Thoracic aorta (tissue), 2 donors: ENCODE data around the gene OR51G1. TPM values are rescaled to one million over a fixed set of nuclear protein-coding genes. Genes with fewer than 3 reads are reported as not detected.

Source experiments
- ATAC-seq: fragments of 150-250 bp; one replicate; pipeline ENCODE4 v1.8.0; 2017; ENCODE audit warnings: low read depth; ENCODE audit not compliant: insufficient number of reproducible peaks, low FRiP score
- DNase-seq: peaks from one replicate; pipeline ENCODE4 v3.0.0-alpha.2; 2020; ENCODE audit warnings: low spot score
- H3K27ac ChIP-seq, 2 donors: fragments of 200-600 bp; sonication (generic); 1 replicate in 1 of 2; 2 replicates in 1 of 2; pipeline ENCODE4 v1.5.1; 2016; ENCODE audit warnings: mild to moderate bottlenecking in 2 of 2, moderate library complexity in 2 of 2
- H3K27me3 ChIP-seq: fragments of 200-600 bp; sonication (generic); replicated peaks from 2 replicates; pipeline ENCODE4 v1.6.0; 2016; ENCODE audit warnings: mild to moderate bottlenecking; ENCODE audit not compliant: insufficient read depth
- H3K36me3 ChIP-seq: fragments of 200-600 bp; sonication (generic); one replicate; pipeline ENCODE4 v1.5.1; 2016
- H3K4me1 ChIP-seq, 2 donors: fragments of 200-600 bp; sonication (generic); 1 replicate in 1 of 2; 2 replicates in 1 of 2; pipeline versions ENCODE4 v1.5.1 to v1.6.0; 2016; ENCODE audit warnings: low read depth in 2 of 2, mild to moderate bottlenecking in 1 of 2; ENCODE audit not compliant: control insufficient read depth in 1 of 2
- H3K4me3 ChIP-seq: fragments of 200-600 bp; sonication (generic); 2 replicates; pipeline ENCODE4 v1.5.1; 2016; ENCODE audit warnings: mild to moderate bottlenecking
- H3K9me3 ChIP-seq: fragments of 200-600 bp; sonication (generic); 2 replicates; pipeline ENCODE4 v1.5.1; 2016
- CTCF ChIP-seq: fragments of 200-600 bp; sonication (generic); IDR thresholded peaks from one replicate; pipeline ENCODE4 v1.5.1; 2019; ENCODE audit warnings: antibody characterized with exemption
- total RNA-seq, 2 donors: library from RNA; depleted of rRNA; stranded (reverse); fragments of >200 nt; gene quantifications; one replicate each; pipeline versions ENCODE4 v1.1.0 to v1.2.3, GENCODE V29; 2016

OR51G1 gene
- total RNA-seq, 2 donors from 2014 or later, result not detected

GRCh38 chr11:4919250-4919649 lies 4.9 kb downstream of the OR51G1 start, which contains the start of gene OR51G2:
Gene OR51G2 (minus strand): TSS chr11:4919350. CDS start chr11:4915663, 3,687 bp downstream.
- Histone ChIP-seq H3K36me3 (no peaks in the 10 kb centered on the region), H3K27ac (no peak within 1 kb of the TSS), H3K4me1 (no peaks in the 10 kb centered on the region), H3K9me3 (no peaks in the 10 kb centered on the region), H3K4me3 (no peak within 1 kb of the TSS), H3K27me3 (no peaks in the 10 kb centered on the region)
- TF ChIP-seq CTCF, result no peak
- ATAC-seq (no peak), DNase-seq (no peak)

- no peak for ATAC-seq
Measured at GRCh38 chr11:4916581-4916980, 7.6 kb downstream of the OR51G1 start.

GRCh38 chr11:4903484-4903883 lies 20.7 kb downstream of the OR51G1 start, which contains the start of gene OR51A7:
Gene OR51A7 (plus strand): TSS chr11:4903783. CDS start chr11:4907370, 3,587 bp downstream.
- no peak for DNase-seq
- no peak for TF ChIP-seq CTCF
- H3K9me3 ChIP-seq, result no peaks in the 10 kb centered on the region
- H3K27ac ChIP-seq, result no peak within 1 kb of the TSS
- ATAC-seq, result no peak
- H3K36me3 ChIP-seq, result no peaks in the 10 kb centered on the region
- no peaks in the 10 kb centered on the region for H3K4me1 ChIP-seq
- no peaks in the 10 kb centered on the region for H3K27me3 ChIP-seq
- no peak within 1 kb of the TSS for H3K4me3 ChIP-seq

More at GRCh38 chr11:4916581-4916980, 7.6 kb downstream of the OR51G1 start:
- H3K9me3 ChIP-seq, result no peaks in the 10 kb centered on the region
- no peaks in the 10 kb centered on the region for H3K4me1 ChIP-seq
- H3K36me3 ChIP-seq, result no peaks in the 10 kb centered on the region
- no peak for DNase-seq
- TF ChIP-seq CTCF, result no peak
- H3K27me3 ChIP-seq, result no peaks in the 10 kb centered on the region
- no peak overlapping the region for H3K27ac ChIP-seq
- H3K4me3 ChIP-seq, result no peak overlapping the region

- no peaks in the 10 kb centered on the region for H3K4me1 ChIP-seq
- no peak for ATAC-seq
- no peaks in the 10 kb centered on the region for H3K36me3 ChIP-seq
- no peaks in the 10 kb centered on the region for H3K27me3 ChIP-seq
- TF ChIP-seq CTCF, result no peak
- H3K4me3 ChIP-seq, result no peak overlapping the region
- H3K9me3 ChIP-seq, result no peaks in the 10 kb centered on the region
- no peak for DNase-seq
- H3K27ac ChIP-seq, result no peak overlapping the region
Measured at GRCh38 chr11:4891996-4892640, 32.0 kb downstream of the OR51G1 start.

GRCh38 chr11:4890279-4890678 lies 33.9 kb downstream of the OR51G1 start:
- no peak for DNase-seq
- no peak for TF ChIP-seq CTCF
- Histone ChIP-seq H3K9me3 (no peaks in the 10 kb centered on the region), H3K4me1 (no peaks in the 10 kb centered on the region), H3K36me3 (no peaks in the 10 kb centered on the region), H3K27me3 (no peaks in the 10 kb centered on the region), H3K4me3 (no peak overlapping the region), H3K27ac (no peak overlapping the region)
- ATAC-seq, result no peak
